RKO (cell line): ENCODE data around the gene PRKCE.

Source experiments
- DNase-seq: peaks from one replicate; pipeline ENCODE4 v3.0.0-alpha.2; 2016; ENCODE audit warnings: low spot score

The PRKCE gene

GRCh38 chr2:45860136-45861121, 209.0 kb downstream of the PRKCE start:
- no peak for DNase-seq

DNA sequence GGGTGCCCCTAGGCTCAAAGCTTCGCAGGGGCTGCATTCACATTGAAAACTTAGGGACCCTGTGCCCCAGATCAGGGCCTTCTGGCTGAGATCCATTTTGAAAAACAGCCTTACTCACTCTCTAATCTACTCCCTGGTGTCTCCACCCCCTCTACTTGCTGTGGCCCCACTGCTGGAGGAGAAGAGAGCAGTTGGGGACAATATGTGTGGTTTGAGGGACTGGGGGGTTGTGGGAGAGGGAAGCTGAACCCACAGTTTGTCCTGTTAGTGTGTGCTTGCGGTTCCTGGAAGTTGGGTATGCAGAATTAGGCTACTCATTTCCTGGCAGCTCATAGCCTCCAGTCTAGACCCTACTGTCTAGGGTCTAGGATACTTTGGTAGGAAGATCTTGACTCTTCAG, 211.4 kb downstream of the PRKCE start:
- no peak for DNase-seq

GRCh38 chr2:45864121-45864520, 212.6 kb downstream of the PRKCE start:
- no peak for DNase-seq

DNA sequence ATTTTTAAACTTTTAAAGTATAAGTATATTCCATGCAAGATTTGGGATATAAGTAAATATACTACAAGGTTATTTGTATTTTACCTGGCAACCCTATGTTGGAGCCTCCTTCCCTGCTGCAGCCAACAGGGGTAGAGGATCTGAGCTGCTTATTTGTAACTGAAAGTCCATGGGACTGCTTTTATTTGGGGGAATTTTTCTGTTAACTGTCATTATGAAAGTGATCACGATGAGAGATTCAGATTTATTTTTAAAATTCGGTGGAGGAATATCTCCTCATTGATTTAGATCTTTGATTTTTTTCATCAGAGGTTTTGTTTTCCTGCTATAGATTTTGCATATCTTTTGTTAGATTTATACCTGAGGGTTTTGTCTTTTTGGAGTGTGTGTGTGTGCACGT, 215.9 kb downstream of the PRKCE start:
- DNase-seq, result no peak

- DNase-seq, result no peak
Observed at GRCh38 chr2:45867800-45868199, 216.3 kb downstream of the PRKCE start.

DNA sequence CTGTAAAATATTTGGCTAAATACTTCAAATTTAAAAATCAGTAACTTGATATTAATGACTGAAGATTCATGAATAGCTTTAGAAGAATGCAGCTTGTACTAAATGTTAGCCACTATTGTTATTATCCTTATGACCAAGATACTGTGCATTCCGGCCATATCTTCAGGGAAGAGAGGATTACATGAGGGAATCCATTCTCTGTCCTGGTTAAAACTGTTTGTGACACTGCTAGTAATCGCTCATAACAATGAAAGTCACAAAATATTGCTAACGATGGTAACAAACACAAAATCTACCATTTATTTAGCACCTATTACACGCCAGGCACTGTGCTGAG, 217.7 kb downstream of the PRKCE start:
- no peak for DNase-seq

- DNase-seq, result no peak
Observed at GRCh38 chr2:45871025-45871424, 219.6 kb downstream of the PRKCE start.

DNA sequence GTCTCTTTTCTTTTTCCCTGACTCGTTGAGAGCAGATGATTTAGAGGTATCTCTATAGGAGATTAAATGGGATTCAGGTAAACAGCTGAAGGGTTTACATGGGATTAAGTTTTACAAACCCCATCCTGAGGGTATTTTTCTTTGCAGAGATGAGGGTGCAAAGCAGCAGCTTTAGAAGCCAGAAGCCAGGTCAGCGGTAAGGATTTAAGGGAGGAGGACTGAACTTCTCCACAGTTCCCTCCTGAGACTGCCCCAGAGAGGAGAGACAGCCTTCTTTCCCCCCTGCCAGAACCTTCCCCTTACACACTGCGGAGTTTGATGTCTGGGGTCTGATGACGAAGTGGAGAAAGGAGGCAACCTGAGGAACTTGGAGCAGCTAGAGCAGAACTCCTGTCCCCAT, 220.1 kb downstream of the PRKCE start:
- DNase-seq, result no peak

GRCh38 chr2:45872211-45872610, 220.7 kb downstream of the PRKCE start:
- no peak for DNase-seq

GRCh38 chr2:45874344-45874743, 222.9 kb downstream of the PRKCE start:
- no peak for DNase-seq

GRCh38 chr2:45876611-45877010, 225.1 kb downstream of the PRKCE start:
- DNase-seq, result no peak

GRCh38 chr2:45879406-45879805, 227.9 kb downstream of the PRKCE start:
- DNase-seq, result no peak

GRCh38 chr2:45879936-45880335, 228.5 kb downstream of the PRKCE start:
- no peak for DNase-seq

- no peak for DNase-seq
Observed at GRCh38 chr2:45881970-45882581, 230.6 kb downstream of the PRKCE start.

- no peak for DNase-seq
Observed at GRCh38 chr2:45882707-45883602, 231.5 kb downstream of the PRKCE start.

- no peak for DNase-seq
Observed at GRCh38 chr2:45883603-45884000, 232.1 kb downstream of the PRKCE start.

DNA sequence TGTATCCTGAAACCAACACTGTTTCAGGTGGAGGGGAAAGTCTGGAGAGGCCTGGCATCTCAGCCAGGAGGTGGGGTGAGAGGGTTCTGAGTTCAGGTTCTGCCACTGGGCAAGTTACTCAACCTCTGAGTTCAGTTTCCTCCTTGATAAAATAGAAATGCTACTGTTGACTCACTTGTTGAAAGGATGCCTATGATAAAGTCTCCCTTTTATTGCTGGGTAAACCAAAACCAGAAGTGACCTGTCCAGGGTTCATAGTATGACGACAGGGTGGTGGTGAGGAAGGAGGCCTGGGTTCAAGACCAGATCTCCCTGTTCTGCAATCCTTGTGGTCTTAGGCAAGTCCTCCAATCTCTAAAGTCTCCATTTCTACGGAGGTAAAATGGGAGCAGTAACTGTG, 232.7 kb downstream of the PRKCE start:
- no peak for DNase-seq

DNA sequence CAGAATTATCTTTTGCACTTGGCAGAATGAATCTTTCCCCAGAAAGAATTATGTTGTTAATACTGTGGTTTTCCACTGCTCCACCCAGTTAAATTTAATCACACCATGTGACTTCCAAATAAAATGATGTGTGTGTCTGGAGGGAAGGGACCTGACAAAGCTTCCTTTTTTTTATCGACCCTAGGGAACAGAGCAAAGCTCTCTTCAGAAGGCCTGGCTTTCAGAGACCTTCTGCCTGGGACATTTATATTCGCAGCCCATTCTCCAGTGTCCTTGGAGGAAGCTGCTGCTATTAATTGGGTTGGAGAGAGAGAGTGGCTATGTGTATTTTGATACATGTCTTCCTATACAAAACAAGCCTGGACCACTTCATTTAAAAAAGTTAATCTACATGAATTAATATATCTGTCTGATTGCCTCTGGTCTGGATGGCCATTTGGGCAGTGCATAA, 233.7 kb downstream of the PRKCE start:
- DNase-seq, result no peak

DNA sequence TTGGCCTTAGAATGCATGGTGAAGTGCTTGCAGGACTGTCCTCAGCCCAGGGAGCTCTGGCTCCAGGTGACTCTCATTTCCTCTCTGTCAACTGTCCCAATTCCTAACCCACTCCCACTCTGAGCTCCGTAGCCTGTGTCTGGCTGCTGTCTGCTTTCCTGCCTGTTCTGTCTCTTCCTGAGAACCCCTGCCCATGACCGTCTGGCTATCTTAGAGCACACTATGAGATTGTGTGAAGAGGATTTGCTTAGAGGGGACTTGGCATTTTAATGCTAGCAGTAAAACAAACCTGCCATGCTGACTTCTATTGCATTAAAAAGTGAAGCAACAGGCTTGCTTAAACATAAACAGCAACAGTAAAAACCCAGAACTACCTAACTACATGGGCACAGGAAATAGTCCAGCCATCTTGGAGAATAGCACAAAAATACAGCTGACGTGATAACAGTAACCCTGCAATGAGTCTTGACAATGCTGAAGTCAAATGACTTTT, 234.7 kb downstream of the PRKCE start:
- DNase-seq, result no peak

DNA sequence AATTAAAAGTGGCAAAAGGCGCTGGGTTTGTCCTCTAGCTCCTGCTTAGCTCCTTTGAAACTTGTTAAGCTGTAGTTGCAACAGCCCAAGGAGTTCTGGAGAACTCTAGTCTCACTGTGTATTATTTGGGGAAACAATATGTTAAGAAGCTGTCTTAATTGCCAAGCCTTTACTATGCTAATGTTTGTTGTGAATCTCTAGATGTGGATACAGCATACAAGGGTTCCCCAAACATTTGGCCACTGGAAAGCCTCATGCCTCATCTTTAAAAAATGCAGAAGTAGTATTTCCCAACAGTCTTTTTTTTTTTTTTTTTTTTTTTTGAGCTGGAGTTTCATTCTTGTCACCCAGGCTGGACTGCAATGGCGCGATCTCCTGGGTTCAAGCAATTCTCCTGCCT, 236.7 kb downstream of the PRKCE start:
- DNase-seq, result no peak

GRCh38 chr2:45888641-45889040, 237.2 kb downstream of the PRKCE start:
- no peak for DNase-seq

- DNase-seq, result no peak
Observed at GRCh38 chr2:45889053-45889452, 237.6 kb downstream of the PRKCE start.
